Measurements from ENCODE around the gene TRIM62.
A peak's percentile ranks its signal among the peaks of the same experiment; 100 is the strongest.

Gene TRIM62

DNA sequence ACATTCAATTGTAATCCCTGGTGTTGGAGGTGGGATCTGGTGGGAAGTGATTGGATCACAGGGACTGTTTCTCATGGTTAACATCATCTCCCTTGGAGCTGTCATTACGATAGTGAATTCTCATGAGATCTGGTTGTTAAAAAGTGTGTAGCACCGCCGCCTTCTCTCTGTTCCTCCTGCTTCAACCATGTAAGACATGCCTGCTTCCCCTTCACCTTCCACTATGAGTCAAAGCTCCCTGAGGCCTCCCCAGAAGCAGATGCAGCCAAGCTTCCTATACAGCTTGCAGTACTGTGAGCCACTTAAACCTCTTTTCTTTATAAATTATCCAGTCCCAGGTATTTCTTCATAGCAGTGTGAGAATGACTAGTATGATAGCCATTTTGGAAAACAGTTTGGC is 30.1 kb upstream of the TRIM62 start:
- DNase-seq (ENCODE audit: insufficient read length, low spot score) (no peak), FAIRE-seq (no peak)
- TF ChIP-seq POLR2A (IDR thresholded peaks at IDR 0.05; ENCODE audit: low read depth, low read length) (no peak), TAF1 (IDR thresholded peaks at IDR 0.05; ENCODE audit: low read depth, low read length) (no peak), SPI1 (IDR thresholded peaks at IDR 0.05; ENCODE audit: low read depth, low read length) (peak; percentile 39)

DNA sequence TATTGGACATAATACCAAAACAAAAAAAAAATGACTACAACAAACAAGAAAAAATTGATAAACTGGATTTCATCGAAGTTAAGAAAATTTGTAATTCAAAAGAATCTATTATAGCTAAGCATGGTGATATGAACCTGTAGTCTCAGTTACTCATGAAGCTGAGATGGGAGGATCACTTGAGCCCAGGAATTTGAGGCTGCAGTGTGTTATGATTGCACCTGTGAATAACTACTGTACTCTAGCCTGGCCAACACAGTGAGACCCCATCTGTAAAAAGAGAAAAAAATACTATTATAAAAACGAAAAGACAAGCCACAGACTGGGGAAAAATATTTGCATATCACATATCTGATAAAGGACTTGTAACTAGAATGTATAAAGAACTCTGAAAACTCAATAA is 24.5 kb upstream of the TRIM62 start:
- FAIRE-seq: no peak
- DNase-seq (ENCODE audit: insufficient read length, low spot score): no peak
- no peak for TF ChIP-seq POU2F2 (IDR thresholded peaks at IDR 0.05; ENCODE audit: low read depth, low read length)
- no peak for TF ChIP-seq PAX5 (IDR thresholded peaks at IDR 0.05; ENCODE audit: insufficient read depth, low read length, severe bottlenecking)
- TF ChIP-seq POLR2AphosphoS5 (IDR thresholded peaks at IDR 0.05; ENCODE audit: low read depth, low read length): no peak
- TF ChIP-seq TAF1 (IDR thresholded peaks at IDR 0.05; ENCODE audit: low read depth, low read length): no peak
- no peak for TF ChIP-seq SPI1 (IDR thresholded peaks at IDR 0.05; ENCODE audit: low read depth, low read length)
- no peak for TF ChIP-seq POLR2A (IDR thresholded peaks at IDR 0.05; ENCODE audit: low read depth, low read length)

DNA sequence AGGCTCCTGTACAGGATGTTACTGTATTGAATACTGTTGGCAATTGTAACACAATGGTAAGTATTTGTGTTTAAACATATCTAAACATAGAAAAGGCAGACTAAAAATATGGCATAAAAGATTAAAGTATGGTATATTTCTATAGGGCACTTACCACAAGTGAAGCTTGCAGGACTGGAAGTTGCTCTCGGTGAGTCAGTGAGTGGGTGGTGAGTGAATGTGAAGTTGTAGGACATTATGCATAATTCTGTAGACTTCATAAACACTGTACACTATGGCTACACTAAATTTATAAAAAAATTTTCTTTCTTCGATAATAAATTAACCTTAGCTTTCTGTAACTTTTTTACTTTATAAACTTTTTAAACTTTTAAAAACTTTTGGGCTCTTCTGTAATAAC is 13.7 kb upstream of the TRIM62 start:
- DNase-seq (ENCODE audit: insufficient read length, low spot score): no peak
- TF ChIP-seq POU2F2 (IDR thresholded peaks at IDR 0.05; ENCODE audit: low read depth, low read length) (no peak), PAX5 (IDR thresholded peaks at IDR 0.05; ENCODE audit: insufficient read depth, low read length, severe bottlenecking) (no peak), POLR2A (IDR thresholded peaks at IDR 0.05; ENCODE audit: low read depth, low read length) (no peak), SPI1 (IDR thresholded peaks at IDR 0.05; ENCODE audit: low read depth, low read length) (no peak), TAF1 (IDR thresholded peaks at IDR 0.05; ENCODE audit: low read depth, low read length) (no peak), POLR2AphosphoS5 (IDR thresholded peaks at IDR 0.05; ENCODE audit: low read depth, low read length) (no peak)
- FAIRE-seq: no peak

DNA sequence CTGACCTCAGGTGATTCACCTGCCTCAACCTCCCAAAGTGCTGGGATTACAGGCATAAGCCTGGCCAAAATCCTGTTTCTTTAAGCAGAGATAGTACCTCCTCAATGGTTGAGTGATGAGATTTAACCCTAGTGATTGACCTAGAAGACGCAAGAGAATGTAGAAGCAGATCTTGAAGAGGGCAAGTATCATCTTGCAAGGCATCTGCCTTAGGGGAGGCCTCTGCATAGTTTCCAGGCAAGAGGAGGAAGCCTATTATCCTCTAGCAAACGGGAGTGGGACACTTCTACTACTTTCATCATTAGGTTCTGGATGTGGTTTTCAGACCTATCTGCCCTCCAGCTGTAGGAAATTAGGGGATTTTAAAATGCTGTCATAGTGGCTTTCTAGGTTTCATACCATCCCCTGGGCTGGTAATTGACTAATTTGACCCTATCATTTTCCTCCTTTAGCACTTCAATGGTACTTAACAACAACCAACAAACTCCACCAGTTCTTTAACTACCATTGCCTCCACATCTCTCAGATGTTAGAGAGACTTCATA is 10.0 kb upstream of the TRIM62 start:
- no peak for TF ChIP-seq POLR2AphosphoS5 (IDR thresholded peaks at IDR 0.05; ENCODE audit: low read depth, low read length)
- no peak for DNase-seq (ENCODE audit: insufficient read length, low spot score)
- no peak for FAIRE-seq

DNA sequence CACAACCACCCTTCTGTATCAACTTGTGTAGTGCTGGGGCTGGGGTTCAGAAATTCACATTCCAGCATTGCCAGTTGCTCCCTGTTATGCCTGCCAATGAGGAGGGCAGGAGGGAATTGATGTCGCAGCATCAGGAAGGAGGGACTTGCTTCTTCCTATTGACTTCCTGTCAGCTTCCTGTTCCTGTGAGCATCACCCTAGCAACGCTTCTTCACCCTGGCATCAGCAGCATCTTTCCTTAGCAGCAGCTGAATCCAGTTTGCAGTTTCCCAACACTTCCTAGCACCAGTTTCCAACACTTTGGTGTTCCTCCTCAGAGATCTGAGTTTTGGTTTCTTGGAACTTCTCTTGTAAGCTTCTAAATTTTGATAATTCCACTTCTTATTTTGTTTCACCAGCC is 8.9 kb upstream of the TRIM62 start:
- DNase-seq (ENCODE audit: insufficient read length, low spot score) (no peak), FAIRE-seq (no peak)
- TF ChIP-seq POLR2A (IDR thresholded peaks at IDR 0.05; ENCODE audit: low read depth, low read length) (no peak), PAX5 (IDR thresholded peaks at IDR 0.05; ENCODE audit: insufficient read depth, low read length, severe bottlenecking) (no peak), POU2F2 (IDR thresholded peaks at IDR 0.05; ENCODE audit: low read depth, low read length) (no peak), POLR2AphosphoS5 (IDR thresholded peaks at IDR 0.05; ENCODE audit: low read depth, low read length) (no peak), TAF1 (IDR thresholded peaks at IDR 0.05; ENCODE audit: low read depth, low read length) (no peak), SPI1 (IDR thresholded peaks at IDR 0.05; ENCODE audit: low read depth, low read length) (no peak)

GRCh38 chr1:33188572-33189275 is 6.9 kb upstream of the TRIM62 start:
- FAIRE-seq: no peak
- DNase-seq (ENCODE audit: insufficient read length, low spot score): no peak
- no peak for TF ChIP-seq POU2F2 (IDR thresholded peaks at IDR 0.05; ENCODE audit: low read depth, low read length)

- TF ChIP-seq POLR2AphosphoS5 (IDR thresholded peaks at IDR 0.05; ENCODE audit: low read depth, low read length) (no peak), PAX5 (IDR thresholded peaks at IDR 0.05; ENCODE audit: insufficient read depth, low read length, severe bottlenecking) (no peak), POU2F2 (IDR thresholded peaks at IDR 0.05; ENCODE audit: low read depth, low read length) (no peak), TAF1 (IDR thresholded peaks at IDR 0.05; ENCODE audit: low read depth, low read length) (no peak), SPI1 (IDR thresholded peaks at IDR 0.05; ENCODE audit: low read depth, low read length) (no peak), POLR2A (IDR thresholded peaks at IDR 0.05; ENCODE audit: low read depth, low read length) (no peak)
- FAIRE-seq (no peak), DNase-seq (ENCODE audit: insufficient read length, low spot score) (no peak)
These were observed 5.1 kb upstream of the TRIM62 start for GRCh38 chr1:33186936-33187335.

DNA sequence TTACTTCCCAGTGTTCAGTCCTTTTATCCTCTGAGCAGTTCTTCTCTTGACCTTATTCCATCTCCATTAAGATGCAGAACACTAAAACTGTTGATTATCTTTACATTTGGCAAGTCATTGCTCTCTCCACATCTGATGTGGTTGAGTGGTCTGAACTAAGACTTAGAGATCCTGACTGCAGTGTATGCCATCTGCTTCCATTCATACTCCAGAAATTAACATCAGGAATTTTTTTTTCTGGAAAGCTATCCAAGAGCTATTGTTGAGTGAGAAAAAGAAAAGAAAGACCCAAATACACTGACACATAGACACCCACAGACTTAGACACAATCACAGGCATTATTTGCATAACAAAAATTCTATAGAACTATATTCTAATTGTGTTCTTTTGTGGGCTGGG is 3.7 kb upstream of the TRIM62 start:
- DNase-seq (ENCODE audit: insufficient read length, low spot score) (no peak), FAIRE-seq (no peak)
- TF ChIP-seq SPI1 (IDR thresholded peaks at IDR 0.05; ENCODE audit: low read depth, low read length): no peak
- TF ChIP-seq PAX5 (IDR thresholded peaks at IDR 0.05; ENCODE audit: insufficient read depth, low read length, severe bottlenecking): no peak
- TF ChIP-seq POLR2A (IDR thresholded peaks at IDR 0.05; ENCODE audit: low read depth, low read length): no peak
- no peak for TF ChIP-seq POLR2AphosphoS5 (IDR thresholded peaks at IDR 0.05; ENCODE audit: low read depth, low read length)
- TF ChIP-seq POU2F2 (IDR thresholded peaks at IDR 0.05; ENCODE audit: low read depth, low read length): no peak

DNA sequence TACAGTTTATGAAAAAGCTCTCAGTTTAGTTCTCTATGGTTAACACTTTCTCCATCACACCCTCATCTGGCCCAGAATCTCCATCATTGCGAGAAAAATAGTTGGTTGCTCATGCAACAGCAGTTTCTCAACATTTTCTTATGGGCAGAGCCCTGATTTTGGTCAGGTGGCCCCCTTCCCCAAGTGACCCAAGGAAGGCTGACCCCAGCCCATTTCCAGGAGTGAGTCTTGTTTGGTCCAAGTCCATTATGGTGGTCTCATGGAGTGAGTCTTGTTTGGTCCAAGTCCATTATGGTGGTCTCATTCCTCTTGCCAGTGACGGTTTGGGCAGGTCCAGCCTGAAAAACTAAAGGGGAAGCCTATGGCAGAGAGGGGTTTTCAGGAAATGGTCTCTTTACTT is 1.5 kb upstream of the TRIM62 start:
- FAIRE-seq: no peak
- TF ChIP-seq SPI1 (IDR thresholded peaks at IDR 0.05; ENCODE audit: low read depth, low read length): no peak
- TF ChIP-seq TAF1 (IDR thresholded peaks at IDR 0.05; ENCODE audit: low read depth, low read length): no peak
- no peak for TF ChIP-seq POLR2AphosphoS5 (IDR thresholded peaks at IDR 0.05; ENCODE audit: low read depth, low read length)
- TF ChIP-seq POLR2A (IDR thresholded peaks at IDR 0.05; ENCODE audit: low read depth, low read length): no peak
- TF ChIP-seq POU2F2 (IDR thresholded peaks at IDR 0.05; ENCODE audit: low read depth, low read length): no peak
- TF ChIP-seq PAX5 (IDR thresholded peaks at IDR 0.05; ENCODE audit: insufficient read depth, low read length, severe bottlenecking): no peak
- no peak for DNase-seq (ENCODE audit: insufficient read length, low spot score)

GRCh38 chr1:33182896-33183295 is 1.1 kb upstream of the TRIM62 start:
- FAIRE-seq (no peak), DNase-seq (ENCODE audit: insufficient read length, low spot score) (no peak)
- no peak for TF ChIP-seq TAF1 (IDR thresholded peaks at IDR 0.05; ENCODE audit: low read depth, low read length)
- no peak for TF ChIP-seq PAX5 (IDR thresholded peaks at IDR 0.05; ENCODE audit: insufficient read depth, low read length, severe bottlenecking)
- TF ChIP-seq POLR2A (IDR thresholded peaks at IDR 0.05; ENCODE audit: low read depth, low read length): no peak
- TF ChIP-seq SPI1 (IDR thresholded peaks at IDR 0.05; ENCODE audit: low read depth, low read length): no peak
- no peak for TF ChIP-seq POLR2AphosphoS5 (IDR thresholded peaks at IDR 0.05; ENCODE audit: low read depth, low read length)
- no peak for TF ChIP-seq POU2F2 (IDR thresholded peaks at IDR 0.05; ENCODE audit: low read depth, low read length)

Measured in GM12891 (cell line).